Measurements from ENCODE around the gene MINDY3.

DNA sequence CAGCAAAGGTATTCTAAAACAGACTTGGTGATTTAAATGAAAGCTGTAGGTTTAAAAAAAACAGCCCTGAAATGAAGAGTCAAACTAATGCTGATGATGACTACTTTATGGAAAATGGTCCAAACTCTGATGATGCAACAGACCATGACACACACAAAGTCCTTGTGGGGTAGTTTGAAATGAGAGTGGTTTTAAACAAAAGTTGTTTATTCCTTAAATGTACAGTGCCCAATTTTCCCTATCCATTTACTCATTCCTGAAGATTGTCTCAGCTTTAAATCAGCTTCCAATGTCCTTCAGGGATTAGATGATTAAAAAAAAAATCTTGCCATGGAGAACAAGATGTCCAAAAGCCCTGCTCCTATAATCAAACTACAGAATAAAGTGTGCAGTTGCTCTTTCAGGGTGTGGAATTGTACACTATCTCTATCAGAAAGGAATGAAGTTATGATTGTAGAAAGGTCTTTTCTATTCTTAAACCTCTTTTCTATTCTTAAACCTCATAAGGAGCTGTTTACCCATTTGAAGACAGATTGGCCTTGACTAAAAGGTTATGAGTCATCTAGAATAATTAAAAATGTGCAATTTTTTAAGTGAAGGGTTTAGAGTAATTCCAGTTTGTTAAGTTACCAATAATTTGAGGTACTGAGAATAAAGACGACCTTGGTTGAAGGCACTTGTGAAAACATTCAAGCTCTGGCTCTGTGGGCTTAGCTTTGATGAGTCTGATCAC, 70.3 kb downstream of the MINDY3 start:
- TF ChIP-seq CTCF (IDR thresholded peaks at IDR 0.05) = no peak
- no peak for TF ChIP-seq POLR2A (IDR thresholded peaks at IDR 0.05)
